Activated CD8-positive, alpha-beta T cell treated with anti-CD3 and anti-CD28 coated beads for 36 hours (primary cell): Measurements from ENCODE around the gene CDH19. TPM values are rescaled to one million over a fixed set of nuclear protein-coding genes. Genes with fewer than 3 reads are reported as not detected.
A peak's percentile ranks its signal among the peaks of the same experiment; 100 is the strongest.

ENCODE experiments used
- ATAC-seq: fragments of 200-7000 bp; cut with Tn5 transposase; one replicate; pipeline ENCODE4 v1.10.0; 2021; ENCODE audit warnings: mild to moderate bottlenecking, moderate library complexity
- CTCF ChIA-PET: fragments of 350-600 bp; sonication (Branson Sonifier 250); formaldehyde crosslinking; loops from one replicate; lab custom pipeline; 2021; ENCODE audit warnings: antibody characterized with exemption; lab: Charles Lee
- POLR2A ChIA-PET: fragments of 350-600 bp; sonication (Branson Sonifier 250); formaldehyde crosslinking; loops from one replicate; lab custom pipeline; 2021; ENCODE audit warnings: antibody characterized with exemption; lab: Charles Lee
- DNase-seq: peaks from one replicate; pipeline ENCODE4 v3.0.0-alpha.2; 2020
- H3K27ac Mint-ChIP-seq: one replicate; pipeline ENCODE4 v1.8.0; 2021; ENCODE audit warnings: mild to moderate bottlenecking, mixed read lengths
- H3K27me3 Mint-ChIP-seq: one replicate; pipeline ENCODE4 v1.8.0; 2021; ENCODE audit warnings: mixed read lengths
- H3K36me3 Mint-ChIP-seq: one replicate; pipeline ENCODE4 v1.8.0; 2021; ENCODE audit warnings: low read depth, mixed read lengths
- H3K4me1 Mint-ChIP-seq: one replicate; pipeline ENCODE4 v1.8.0; 2021; ENCODE audit warnings: low read depth, mixed read lengths
- H3K4me3 Mint-ChIP-seq: one replicate; pipeline ENCODE4 v1.8.0; 2021; ENCODE audit warnings: mild to moderate bottlenecking, moderate library complexity, mixed read lengths
- H3K9me3 Mint-ChIP-seq: one replicate; pipeline ENCODE4 v1.8.0; 2021; ENCODE audit warnings: mixed read lengths
- CTCF ChIP-seq: fragments of 200-600 bp; IDR thresholded peaks from one replicate; pipeline ENCODE4 v1.8.0; 2022; ENCODE audit warnings: antibody characterized with exemption, mild to moderate bottlenecking
- intact Hi-C: fragments of 100-400 bp; cut with micrococcal nuclease; formaldehyde crosslinking; loops from one replicate; pipeline ENCODE4 v1.10.0; 2022
- total RNA-seq, 2 experiments: library from RNA; stranded (reverse); gene quantifications; one replicate each; pipeline ENCODE4 v1.2.3, GENCODE V29; 2021

The CDH19 gene
- total RNA-seq, 2 experiments from 2014 or later = not detected

GRCh38 chr18:66630831-66631230 is 26.9 kb upstream of the CDH19 start:
- Mint-ChIP-seq H3K4me1 (no peaks in the 10 kb centered on the region), H3K9me3 (peaks cover 5% of the 10 kb centered on the region), H3K36me3 (no peaks in the 10 kb centered on the region), H3K4me3 (no peak overlapping the region), H3K27me3 (no peaks in the 10 kb centered on the region), H3K27ac (no peak overlapping the region)
- TF ChIP-seq CTCF = no peak
- no peak for ATAC-seq
- no peak for DNase-seq
- intact Hi-C loops = no loop called here
- POLR2A ChIA-PET = no interaction called here
- CTCF ChIA-PET = no interaction called here

- POLR2A ChIA-PET = no interaction called here
- Mint-ChIP-seq H3K4me3 (no peak overlapping the region), H3K9me3 (peaks cover 11% of the 10 kb centered on the region), H3K27me3 (no peaks in the 10 kb centered on the region), H3K36me3 (no peaks in the 10 kb centered on the region), H3K4me1 (no peaks in the 10 kb centered on the region), H3K27ac (no peak overlapping the region)
- TF ChIP-seq CTCF = no peak
- CTCF ChIA-PET = no interaction called here
- intact Hi-C loops = no loop called here
- ATAC-seq = no peak
- no peak for DNase-seq
Observed at GRCh38 chr18:66623821-66624220, 19.9 kb upstream of the CDH19 start.

- peaks cover 13% of the 10 kb centered on the region for H3K9me3 Mint-ChIP-seq
- DNase-seq = no peak
- ChIA-PET CTCF (no interaction called here), POLR2A (no interaction called here)
- H3K4me3 Mint-ChIP-seq = no peak overlapping the region
- no peak for ATAC-seq
- no peak overlapping the region for H3K27ac Mint-ChIP-seq
- intact Hi-C loops = no loop called here
- H3K36me3 Mint-ChIP-seq = no peaks in the 10 kb centered on the region
- H3K4me1 Mint-ChIP-seq = no peaks in the 10 kb centered on the region
- no peak for TF ChIP-seq CTCF
- no peaks in the 10 kb centered on the region for H3K27me3 Mint-ChIP-seq
Observed at GRCh38 chr18:66621816-66622576, 18.1 kb upstream of the CDH19 start.

GRCh38 chr18:66616523-66616983 is 12.7 kb upstream of the CDH19 start:
- POLR2A ChIA-PET = no interaction called here
- H3K4me3 Mint-ChIP-seq = no peak overlapping the region
- no peaks in the 10 kb centered on the region for H3K4me1 Mint-ChIP-seq
- no peaks in the 10 kb centered on the region for H3K36me3 Mint-ChIP-seq
- intact Hi-C loops = no loop called here
- no peak for TF ChIP-seq CTCF
- H3K27ac Mint-ChIP-seq = no peak overlapping the region
- no peaks in the 10 kb centered on the region for H3K27me3 Mint-ChIP-seq
- no peak for ATAC-seq
- H3K9me3 Mint-ChIP-seq = peaks cover 2% of the 10 kb centered on the region
- CTCF ChIA-PET = no interaction called here
- DNase-seq = peak; percentile 2

GRCh38 chr18:66615176-66615575 is 11.3 kb upstream of the CDH19 start:
- TF ChIP-seq CTCF = no peak
- no peaks in the 10 kb centered on the region for H3K36me3 Mint-ChIP-seq
- ATAC-seq = no peak
- POLR2A ChIA-PET = no interaction called here
- no peak for DNase-seq
- H3K27ac Mint-ChIP-seq = no peak overlapping the region
- intact Hi-C loops = no loop called here
- H3K4me1 Mint-ChIP-seq = no peaks in the 10 kb centered on the region
- H3K9me3 Mint-ChIP-seq = peaks cover 2% of the 10 kb centered on the region
- CTCF ChIA-PET = interaction anchor here (0.6 kb wide), 1 partner anchor 86 kb away, joined by 3 read pairs; no protein-coding TSS in a partner anchor
- H3K4me3 Mint-ChIP-seq = no peak overlapping the region
- no peaks in the 10 kb centered on the region for H3K27me3 Mint-ChIP-seq
